SK-N-SH treated with all-trans-retinoic acid at 6 μM for 48 hours (cell line): ENCODE measurements around the gene RMND1.

ENCODE experiments used
- ATAC-seq: fragments of 200-7000 bp; cut with Tn5 transposase; 3 replicates; pipeline ENCODE4 v1.9.1; 2020; ENCODE audit warnings: mild to moderate bottlenecking, moderate library complexity
- ARNTL ChIP-seq: fragments of 450-650 bp; formaldehyde crosslinking; IDR thresholded peaks from 2 replicates; pipeline ENCODE4 v1.5.0; 2020; ENCODE audit warnings: low read depth, mild to moderate bottlenecking, moderate library complexity, borderline replicate concordance
- BACH2 ChIP-seq: fragments of 250-450 bp; sonication (Bioruptor Pico); IDR thresholded peaks from 2 replicates; pipeline ENCODE4 v1.9.0; 2021; ENCODE audit warnings: mild to moderate bottlenecking, borderline replicate concordance
- CSDC2 ChIP-seq: fragments of 250-450 bp; sonication (Bioruptor Pico); IDR thresholded peaks from 2 replicates; pipeline ENCODE4 v1.5.0; 2020; ENCODE audit warnings: mild to moderate bottlenecking, moderate library complexity
- CSRNP3 ChIP-seq: fragments of 250-450 bp; sonication (Bioruptor Pico); IDR thresholded peaks from 2 replicates; pipeline ENCODE4 v1.5.1; 2021; ENCODE audit warnings: mild to moderate bottlenecking, moderate library complexity
- ESRRG ChIP-seq: fragments of 250-450 bp; sonication (Bioruptor Pico); IDR thresholded peaks from 2 replicates; pipeline ENCODE4 v1.6.1; 2021; ENCODE audit warnings: mild to moderate bottlenecking
- GLIS3 ChIP-seq: fragments of 250-450 bp; sonication (Bioruptor Pico); IDR thresholded peaks from 2 replicates; pipeline ENCODE4 v1.5.0; 2020; ENCODE audit warnings: mild to moderate bottlenecking, moderate library complexity
- ISL1 ChIP-seq: fragments of 250-450 bp; sonication (Bioruptor Pico); IDR thresholded peaks from 2 replicates; pipeline ENCODE4 v2.1.2; 2022; ENCODE audit warnings: mild to moderate bottlenecking, moderate library complexity
- OSR1 ChIP-seq: fragments of 250-450 bp; sonication (Bioruptor Pico); IDR thresholded peaks from 2 replicates; pipeline ENCODE4 v1.8.0; 2022; ENCODE audit warnings: moderate library complexity, mild to moderate bottlenecking, inconsistent platforms
- POU6F1 ChIP-seq: fragments of 250-450 bp; sonication (Bioruptor Pico); IDR thresholded peaks from 2 replicates; pipeline ENCODE4 v1.8.0; 2021; ENCODE audit warnings: low read depth, mild to moderate bottlenecking, moderate library complexity, borderline replicate concordance
- PPARA ChIP-seq: fragments of 250-450 bp; sonication (Bioruptor Pico); IDR thresholded peaks from 2 replicates; pipeline ENCODE4 v1.5.0; 2020; ENCODE audit warnings: mild to moderate bottlenecking, borderline replicate concordance
- RARB ChIP-seq: fragments of 250-450 bp; sonication (Bioruptor Pico); IDR thresholded peaks from 2 replicates; pipeline ENCODE4 v1.8.0; 2021; ENCODE audit warnings: mild to moderate bottlenecking, moderate library complexity
- SNAI2 ChIP-seq: fragments of 250-450 bp; sonication (Bioruptor Pico); IDR thresholded peaks from 2 replicates; pipeline ENCODE4 v1.5.0; 2020; ENCODE audit warnings: mild to moderate bottlenecking, moderate library complexity
- TCF4 ChIP-seq: fragments of 250-450 bp; sonication (Bioruptor Pico); IDR thresholded peaks from 2 replicates; pipeline ENCODE4 v1.8.0; 2021; ENCODE audit warnings: mild to moderate bottlenecking, moderate library complexity, borderline replicate concordance
- TOX ChIP-seq: fragments of 250-450 bp; sonication (Bioruptor Pico); IDR thresholded peaks from 2 replicates; pipeline ENCODE4 v1.8.0; 2021; ENCODE audit warnings: mild to moderate bottlenecking, moderate library complexity, borderline replicate concordance
- ZC3H10 ChIP-seq: fragments of 250-450 bp; sonication (Bioruptor Pico); IDR thresholded peaks from 2 replicates; pipeline ENCODE4 v1.5.1; 2021; ENCODE audit warnings: mild to moderate bottlenecking, moderate library complexity
- ZFP3 ChIP-seq: fragments of 250-450 bp; sonication (Bioruptor Pico); IDR thresholded peaks from 2 replicates; pipeline ENCODE4 v1.5.0; 2020; ENCODE audit warnings: mild to moderate bottlenecking, moderate library complexity
- ZFP30 ChIP-seq: fragments of 450-650 bp; formaldehyde crosslinking; IDR thresholded peaks from 2 replicates; pipeline ENCODE4 v1.5.0; 2022; ENCODE audit warnings: mild to moderate bottlenecking, moderate library complexity
- ZNF565 ChIP-seq: fragments of 450-650 bp; formaldehyde crosslinking; conservative IDR thresholded peaks from 2 replicates; pipeline ENCODE4 v1.5.0; 2020; ENCODE audit warnings: low read depth, mild to moderate bottlenecking, moderate library complexity
- ZNF70 ChIP-seq: fragments of 450-650 bp; formaldehyde crosslinking; IDR thresholded peaks from 2 replicates; pipeline ENCODE4 v1.5.0; 2020; ENCODE audit warnings: mild to moderate bottlenecking, moderate library complexity
- ZNF8 ChIP-seq: fragments of 450-650 bp; formaldehyde crosslinking; IDR thresholded peaks from 2 replicates; pipeline ENCODE4 v1.5.0; 2020; ENCODE audit warnings: mild to moderate bottlenecking, moderate library complexity
- TF ChIP-seq, protein P1 (sequence below): fragments of 250-450 bp; sonication (Bioruptor Pico); IDR thresholded peaks from 2 replicates; pipeline ENCODE4 v1.5.1; 2020; ENCODE audit warnings: low read depth, mild to moderate bottlenecking, moderate library complexity
- TF ChIP-seq, protein P2 (sequence below): fragments of 250-450 bp; sonication (Bioruptor Pico); IDR thresholded peaks from 2 replicates; pipeline ENCODE4 v1.8.0; 2020; ENCODE audit warnings: mild to moderate bottlenecking, moderate library complexity, borderline replicate concordance
- TF ChIP-seq, protein P3 (sequence below): fragments of 250-450 bp; sonication (Bioruptor Pico); IDR thresholded peaks from 2 replicates; pipeline ENCODE4 v1.5.0; 2020; ENCODE audit warnings: mild to moderate bottlenecking, moderate library complexity

RMND1 gene

GRCh38 chr6:151403919-151404308, 48.0 kb downstream of the RMND1 start:
- TF ChIP-seq RARB (CRISPR knock-in tag) (no peak), ZNF70 (CRISPR knock-in tag) (no peak), ZFP30 (CRISPR knock-in tag) (no peak), ZC3H10 (CRISPR knock-in tag) (no peak), CSDC2 (CRISPR knock-in tag) (no peak), SNAI2 (no peak), ARNTL (CRISPR knock-in tag) (no peak), POU6F1 (CRISPR knock-in tag) (no peak), CSRNP3 (CRISPR knock-in tag) (no peak), ESRRG (CRISPR knock-in tag) (no peak), PPARA (no peak), ZFP3 (CRISPR knock-in tag) (no peak), TOX (CRISPR knock-in tag) (no peak), ZNF565 (no peak), TCF4 (CRISPR knock-in tag) (no peak), ZNF8 (CRISPR knock-in tag) (no peak)
- TF ChIP-seq, protein P1, sequence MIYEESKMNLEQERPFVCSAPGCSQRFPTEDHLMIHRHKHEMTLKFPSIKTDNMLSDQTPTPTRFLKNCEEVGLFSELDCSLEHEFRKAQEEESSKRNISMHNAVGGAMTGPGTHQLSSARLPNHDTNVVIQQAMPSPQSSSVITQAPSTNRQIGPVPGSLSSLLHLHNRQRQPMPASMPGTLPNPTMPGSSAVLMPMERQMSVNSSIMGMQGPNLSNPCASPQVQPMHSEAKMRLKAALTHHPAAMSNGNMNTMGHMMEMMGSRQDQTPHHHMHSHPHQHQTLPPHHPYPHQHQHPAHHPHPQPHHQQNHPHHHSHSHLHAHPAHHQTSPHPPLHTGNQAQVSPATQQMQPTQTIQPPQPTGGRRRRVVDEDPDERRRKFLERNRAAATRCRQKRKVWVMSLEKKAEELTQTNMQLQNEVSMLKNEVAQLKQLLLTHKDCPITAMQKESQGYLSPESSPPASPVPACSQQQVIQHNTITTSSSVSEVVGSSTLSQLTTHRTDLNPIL: no peak
- TF ChIP-seq, protein P2, sequence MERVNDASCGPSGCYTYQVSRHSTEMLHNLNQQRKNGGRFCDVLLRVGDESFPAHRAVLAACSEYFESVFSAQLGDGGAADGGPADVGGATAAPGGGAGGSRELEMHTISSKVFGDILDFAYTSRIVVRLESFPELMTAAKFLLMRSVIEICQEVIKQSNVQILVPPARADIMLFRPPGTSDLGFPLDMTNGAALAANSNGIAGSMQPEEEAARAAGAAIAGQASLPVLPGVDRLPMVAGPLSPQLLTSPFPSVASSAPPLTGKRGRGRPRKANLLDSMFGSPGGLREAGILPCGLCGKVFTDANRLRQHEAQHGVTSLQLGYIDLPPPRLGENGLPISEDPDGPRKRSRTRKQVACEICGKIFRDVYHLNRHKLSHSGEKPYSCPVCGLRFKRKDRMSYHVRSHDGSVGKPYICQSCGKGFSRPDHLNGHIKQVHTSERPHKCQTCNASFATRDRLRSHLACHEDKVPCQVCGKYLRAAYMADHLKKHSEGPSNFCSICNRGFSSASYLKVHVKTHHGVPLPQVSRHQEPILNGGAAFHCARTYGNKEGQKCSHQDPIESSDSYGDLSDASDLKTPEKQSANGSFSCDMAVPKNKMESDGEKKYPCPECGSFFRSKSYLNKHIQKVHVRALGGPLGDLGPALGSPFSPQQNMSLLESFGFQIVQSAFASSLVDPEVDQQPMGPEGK (CRISPR knock-in tag): no peak
- TF ChIP-seq, protein P3, sequence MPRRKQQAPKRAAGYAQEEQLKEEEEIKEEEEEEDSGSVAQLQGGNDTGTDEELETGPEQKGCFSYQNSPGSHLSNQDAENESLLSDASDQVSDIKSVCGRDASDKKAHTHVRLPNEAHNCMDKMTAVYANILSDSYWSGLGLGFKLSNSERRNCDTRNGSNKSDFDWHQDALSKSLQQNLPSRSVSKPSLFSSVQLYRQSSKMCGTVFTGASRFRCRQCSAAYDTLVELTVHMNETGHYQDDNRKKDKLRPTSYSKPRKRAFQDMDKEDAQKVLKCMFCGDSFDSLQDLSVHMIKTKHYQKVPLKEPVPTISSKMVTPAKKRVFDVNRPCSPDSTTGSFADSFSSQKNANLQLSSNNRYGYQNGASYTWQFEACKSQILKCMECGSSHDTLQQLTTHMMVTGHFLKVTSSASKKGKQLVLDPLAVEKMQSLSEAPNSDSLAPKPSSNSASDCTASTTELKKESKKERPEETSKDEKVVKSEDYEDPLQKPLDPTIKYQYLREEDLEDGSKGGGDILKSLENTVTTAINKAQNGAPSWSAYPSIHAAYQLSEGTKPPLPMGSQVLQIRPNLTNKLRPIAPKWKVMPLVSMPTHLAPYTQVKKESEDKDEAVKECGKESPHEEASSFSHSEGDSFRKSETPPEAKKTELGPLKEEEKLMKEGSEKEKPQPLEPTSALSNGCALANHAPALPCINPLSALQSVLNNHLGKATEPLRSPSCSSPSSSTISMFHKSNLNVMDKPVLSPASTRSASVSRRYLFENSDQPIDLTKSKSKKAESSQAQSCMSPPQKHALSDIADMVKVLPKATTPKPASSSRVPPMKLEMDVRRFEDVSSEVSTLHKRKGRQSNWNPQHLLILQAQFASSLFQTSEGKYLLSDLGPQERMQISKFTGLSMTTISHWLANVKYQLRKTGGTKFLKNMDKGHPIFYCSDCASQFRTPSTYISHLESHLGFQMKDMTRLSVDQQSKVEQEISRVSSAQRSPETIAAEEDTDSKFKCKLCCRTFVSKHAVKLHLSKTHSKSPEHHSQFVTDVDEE: no peak
- ATAC-seq: no peak

- TF ChIP-seq, protein P2 (CRISPR knock-in tag): no peak
- TF ChIP-seq PPARA (no peak), BACH2 (no peak), ARNTL (CRISPR knock-in tag) (no peak), ZFP3 (CRISPR knock-in tag) (no peak), OSR1 (CRISPR knock-in tag) (no peak), GLIS3 (CRISPR knock-in tag) (no peak), ZNF70 (CRISPR knock-in tag) (no peak), ZFP30 (CRISPR knock-in tag) (no peak), RARB (CRISPR knock-in tag) (no peak), POU6F1 (CRISPR knock-in tag) (no peak), SNAI2 (no peak), CSDC2 (CRISPR knock-in tag) (no peak), ESRRG (CRISPR knock-in tag) (no peak), TCF4 (CRISPR knock-in tag) (no peak), ISL1 (CRISPR knock-in tag) (no peak), ZNF8 (CRISPR knock-in tag) (no peak)
- TF ChIP-seq, protein P1: no peak
- no peak for ATAC-seq
Measured at GRCh38 chr6:151402228-151402627, 49.7 kb downstream of the RMND1 start.
